Activated CD8-positive, alpha-beta memory T cell treated with anti-CD3 and anti-CD28 coated beads for 1 hour (primary cell): ENCODE data around the gene TTC9.

Source experiments
- DNase-seq, 2 donors: peaks; one replicate each; pipeline ENCODE4 v3.0.0-alpha.2; 2020; ENCODE audit warnings: low read depth in 1 of 2; ENCODE audit errors: extremely low read depth in 1 of 2

The TTC9 gene

DNA sequence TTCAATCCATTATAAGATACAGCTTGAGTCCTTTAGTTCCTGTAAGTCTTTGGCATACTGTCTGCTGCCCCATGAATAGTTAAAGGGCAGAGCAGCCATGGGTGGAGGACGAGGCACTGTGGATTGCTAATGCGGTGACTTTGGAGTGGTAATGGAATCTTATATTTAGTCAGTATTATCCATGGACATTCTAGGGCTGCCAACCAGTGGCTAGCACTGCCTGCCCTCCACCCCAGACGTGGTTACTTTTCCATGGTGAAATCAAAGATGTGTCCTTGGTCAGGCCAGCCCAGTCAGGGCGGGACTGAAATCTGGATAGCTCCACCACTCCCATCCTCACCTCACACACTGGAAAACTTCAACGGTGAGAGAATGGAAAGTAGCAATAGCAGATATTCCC lies 2.3 kb downstream of the TTC9 start:
- DNase-seq = no peak

DNA sequence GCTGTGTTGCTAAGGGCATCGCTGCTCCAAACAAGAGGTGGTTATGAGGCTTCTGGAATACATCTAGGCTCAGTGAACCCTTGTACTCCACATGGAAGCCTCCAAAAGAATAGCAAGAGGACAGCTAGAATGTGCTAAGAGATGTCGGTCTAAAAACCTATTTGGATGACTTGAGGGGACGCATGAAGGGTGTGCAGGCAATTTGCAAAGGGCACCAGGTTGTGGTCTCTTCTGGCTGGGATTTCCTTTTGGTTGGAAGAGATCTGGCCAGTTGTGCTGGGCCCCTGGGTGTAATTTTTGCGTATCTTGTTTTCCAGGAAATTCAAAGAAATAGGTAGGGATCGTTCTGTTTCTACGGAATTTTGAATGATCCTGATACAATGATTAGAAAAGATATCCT lies 4.2 kb downstream of the TTC9 start:
- DNase-seq = no peak

DNA sequence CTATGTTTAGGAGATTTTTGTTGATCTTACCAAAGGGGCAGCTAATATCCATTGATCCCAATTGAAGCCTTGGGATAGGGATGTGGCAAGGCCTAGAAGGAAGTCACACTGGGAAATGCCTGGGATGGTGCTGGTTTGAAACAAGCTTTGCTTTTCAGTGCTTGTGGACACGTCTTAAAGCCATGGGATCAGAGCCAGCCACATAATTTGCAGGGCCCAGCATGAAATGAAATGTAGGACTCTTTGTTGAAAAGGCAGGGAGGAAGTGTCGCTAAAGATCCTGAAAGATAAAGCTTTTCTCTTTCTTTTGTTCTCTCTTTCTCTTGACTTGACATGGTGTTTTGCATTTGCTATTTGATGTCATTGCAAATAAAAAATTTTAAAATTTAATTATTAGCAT lies 5.0 kb downstream of the TTC9 start:
- DNase-seq = no peak

GRCh38 chr14:70648346-70648745 lies 6.6 kb downstream of the TTC9 start:
- DNase-seq = no peak

- DNase-seq = no peak
These were observed 8.1 kb downstream of the TTC9 start for GRCh38 chr14:70649803-70650202.

- no peak for DNase-seq
These were observed 9.8 kb downstream of the TTC9 start for GRCh38 chr14:70651522-70651921.

GRCh38 chr14:70652871-70653270 lies 11.2 kb downstream of the TTC9 start:
- DNase-seq = no peak

DNA sequence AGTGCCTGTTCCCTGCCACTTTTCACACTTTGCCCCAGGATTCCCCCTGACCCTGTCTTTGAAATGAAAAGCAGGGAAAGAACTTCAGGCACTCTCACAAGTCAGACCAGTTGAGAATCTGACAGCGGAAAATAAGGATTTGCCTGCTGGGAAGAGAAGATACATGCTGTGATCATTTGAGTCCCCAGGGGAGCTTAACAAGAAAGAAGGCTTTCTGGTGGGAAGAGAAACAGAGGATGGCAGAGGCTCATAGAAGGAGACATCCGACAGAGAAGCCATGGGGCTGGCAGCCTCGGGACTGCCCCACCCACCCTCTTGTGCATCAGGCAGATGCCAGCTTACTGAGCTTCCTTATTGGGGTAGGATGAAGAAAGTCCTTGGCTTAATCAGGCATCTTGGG lies 11.9 kb downstream of the TTC9 start:
- no peak for DNase-seq

DNA sequence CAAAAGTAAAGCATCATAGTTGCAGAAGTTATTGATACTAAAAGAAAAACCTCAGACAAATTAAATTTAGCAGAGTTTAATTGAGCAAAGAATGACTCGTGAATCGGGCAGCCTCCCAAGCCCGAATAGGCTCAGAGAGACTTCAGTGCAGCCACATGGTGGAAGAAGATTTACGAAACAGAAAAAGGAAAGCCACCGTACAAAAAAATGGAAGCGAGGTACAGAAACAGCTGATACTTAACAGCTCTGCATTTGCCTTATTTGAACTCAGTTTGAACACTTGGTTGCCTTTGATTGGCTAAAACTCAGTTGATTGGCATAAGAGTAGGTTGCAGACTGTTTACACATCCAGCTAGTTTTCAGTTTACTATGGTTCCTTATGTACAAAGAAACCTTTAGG lies 12.9 kb downstream of the TTC9 start:
- DNase-seq = no peak

DNA sequence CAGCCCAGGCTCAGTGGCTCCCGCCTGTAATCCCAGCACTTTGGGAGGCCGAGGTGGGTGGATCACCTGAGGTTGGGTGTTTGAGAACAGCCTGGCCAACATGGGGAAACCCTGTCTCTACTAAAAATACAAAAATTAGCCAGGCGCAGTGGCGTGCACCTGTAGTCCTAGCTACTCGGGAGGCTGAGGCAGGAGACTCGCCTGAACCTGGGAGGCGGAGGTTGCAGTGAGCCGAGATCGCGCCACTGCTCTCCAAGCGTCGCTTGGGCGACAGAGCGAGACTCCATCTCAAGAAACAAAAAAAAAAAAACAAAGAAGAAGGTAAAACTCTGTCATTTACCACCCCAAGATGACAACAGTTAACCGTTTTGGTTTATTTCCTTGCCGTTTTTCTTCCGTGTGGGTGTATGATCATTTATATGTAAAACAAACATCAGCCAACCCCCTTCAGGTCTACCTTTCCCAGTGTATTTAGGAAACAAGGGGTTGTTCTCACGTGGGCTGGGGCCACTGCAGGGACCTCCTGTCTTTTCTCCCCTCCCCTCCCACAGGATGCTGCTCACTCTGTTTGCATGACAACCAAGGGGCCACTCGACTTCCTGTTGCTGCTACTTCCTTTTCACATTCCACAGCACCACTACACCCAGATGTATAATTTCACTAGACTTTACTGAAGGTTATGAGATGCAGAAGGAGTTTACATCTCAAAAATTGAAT lies 13.6 kb downstream of the TTC9 start:
- DNase-seq = peak; percentile 33 to 44

DNA sequence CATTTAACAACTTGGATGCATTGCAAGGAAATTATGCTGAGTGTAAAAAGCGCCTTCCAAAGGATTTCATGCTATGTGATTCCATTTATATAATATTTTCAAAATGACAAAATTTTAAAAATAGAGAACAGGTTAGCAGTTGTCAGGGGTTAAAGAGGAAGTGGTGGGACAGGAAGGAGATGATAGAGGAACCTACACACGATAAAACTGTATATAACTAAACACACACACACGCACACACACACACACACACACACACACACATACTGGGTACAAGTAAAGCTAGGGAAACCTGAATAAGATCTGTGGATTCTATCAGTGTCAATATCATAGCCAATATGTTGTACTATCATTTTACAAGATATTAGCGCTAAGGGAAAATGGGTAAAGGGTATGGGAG lies 17.2 kb downstream of the TTC9 start:
- no peak for DNase-seq

DNA sequence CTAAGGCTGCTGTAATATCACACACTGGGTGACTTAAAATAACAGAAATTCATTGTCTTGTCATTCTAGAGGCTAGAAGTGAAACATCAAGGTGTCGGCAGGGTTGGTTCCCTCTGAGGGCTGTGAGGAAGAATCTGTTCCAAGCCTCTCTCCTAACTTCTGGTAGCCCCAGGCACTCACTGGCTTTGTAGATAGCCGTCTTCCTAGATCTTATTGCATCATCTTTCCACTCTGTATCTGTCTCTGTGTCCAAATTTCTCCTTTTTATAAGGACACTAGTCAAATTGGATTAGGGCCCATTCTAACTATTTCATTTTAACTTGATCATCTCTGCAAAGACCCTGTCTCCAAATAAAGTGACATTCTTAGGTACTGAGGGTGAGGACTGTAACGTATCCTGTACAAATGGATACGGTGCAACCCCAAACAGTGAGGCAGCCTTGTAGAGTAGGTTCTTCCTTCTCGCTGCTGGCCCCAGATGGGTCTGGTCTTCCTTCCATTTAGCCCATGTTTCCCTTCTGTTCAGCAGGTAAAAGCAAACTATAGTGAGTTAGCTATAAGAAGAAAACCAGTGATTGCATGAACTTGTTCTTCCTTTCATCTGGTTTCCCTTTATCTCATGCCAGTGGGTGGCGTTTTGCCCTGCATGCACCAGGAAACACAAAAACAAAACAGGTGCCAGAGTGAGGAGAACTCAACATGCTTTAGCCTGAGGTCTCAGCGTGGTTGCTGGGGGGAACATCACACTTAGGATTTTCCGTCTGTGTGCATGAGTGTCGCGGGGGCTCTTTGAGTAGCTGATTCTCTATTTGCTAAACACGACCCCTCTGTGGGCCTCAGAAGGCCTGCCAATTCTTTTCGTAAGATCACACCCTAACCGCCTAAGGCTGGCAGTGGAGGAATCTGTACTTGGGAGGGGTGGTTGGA lies 19.5 kb downstream of the TTC9 start:
- DNase-seq = peak in 1 of 2 donors; percentile 21

GRCh38 chr14:70662080-70662479 lies 20.4 kb downstream of the TTC9 start:
- DNase-seq = no peak

GRCh38 chr14:70662816-70663215 lies 21.1 kb downstream of the TTC9 start:
- no peak for DNase-seq

- DNase-seq = no peak
These were observed 22.0 kb downstream of the TTC9 start for GRCh38 chr14:70663707-70664179.

- DNase-seq = no peak
These were observed 23.2 kb downstream of the TTC9 start for GRCh38 chr14:70664698-70665447.

DNA sequence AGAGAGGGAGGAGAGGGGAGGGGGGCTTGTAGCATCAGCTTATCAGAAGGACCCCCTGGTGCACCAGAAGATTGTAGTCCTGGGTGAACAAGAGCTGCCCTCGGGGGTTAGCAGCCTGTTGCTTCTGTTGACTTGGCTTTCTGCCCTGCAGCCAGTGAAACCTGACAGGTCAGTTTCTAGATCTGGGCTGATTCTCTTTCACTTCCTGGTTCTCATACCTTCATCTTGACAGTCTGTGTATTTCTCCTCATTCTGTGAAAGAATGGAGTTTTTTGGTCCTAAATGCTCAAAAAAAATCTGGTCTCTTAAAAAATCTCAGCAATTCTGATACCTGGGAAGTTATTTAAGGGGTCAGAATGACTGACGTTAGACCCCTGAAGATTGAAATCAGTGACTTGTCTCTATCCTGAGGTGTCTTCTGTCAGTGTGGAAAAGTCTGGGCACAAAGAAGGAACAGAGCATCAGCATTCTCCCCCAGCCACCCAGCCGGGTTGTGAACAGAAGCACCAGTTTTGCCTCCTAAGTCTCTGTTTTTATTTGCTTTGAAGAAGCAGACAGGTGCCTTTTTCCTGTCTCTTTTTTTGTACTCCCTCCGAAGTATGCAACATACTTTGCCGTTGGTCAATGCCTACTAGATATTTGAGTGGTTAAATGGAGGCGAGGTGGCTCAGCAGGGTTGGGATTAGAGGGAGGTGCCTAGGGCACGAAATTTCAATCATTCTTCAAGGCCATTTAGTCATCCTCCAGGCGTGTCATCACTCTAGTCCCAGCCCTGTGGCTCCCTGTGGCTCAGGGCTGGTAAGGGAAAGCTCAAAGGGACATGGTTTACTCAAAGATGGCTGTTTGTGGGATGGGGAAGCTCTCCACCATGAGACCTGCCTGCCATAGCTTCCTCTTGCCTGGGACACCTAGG lies 24.0 kb downstream of the TTC9 start:
- DNase-seq = no peak

- DNase-seq = no peak
These were observed 24.6 kb downstream of the TTC9 start for GRCh38 chr14:70666361-70666686.

DNA sequence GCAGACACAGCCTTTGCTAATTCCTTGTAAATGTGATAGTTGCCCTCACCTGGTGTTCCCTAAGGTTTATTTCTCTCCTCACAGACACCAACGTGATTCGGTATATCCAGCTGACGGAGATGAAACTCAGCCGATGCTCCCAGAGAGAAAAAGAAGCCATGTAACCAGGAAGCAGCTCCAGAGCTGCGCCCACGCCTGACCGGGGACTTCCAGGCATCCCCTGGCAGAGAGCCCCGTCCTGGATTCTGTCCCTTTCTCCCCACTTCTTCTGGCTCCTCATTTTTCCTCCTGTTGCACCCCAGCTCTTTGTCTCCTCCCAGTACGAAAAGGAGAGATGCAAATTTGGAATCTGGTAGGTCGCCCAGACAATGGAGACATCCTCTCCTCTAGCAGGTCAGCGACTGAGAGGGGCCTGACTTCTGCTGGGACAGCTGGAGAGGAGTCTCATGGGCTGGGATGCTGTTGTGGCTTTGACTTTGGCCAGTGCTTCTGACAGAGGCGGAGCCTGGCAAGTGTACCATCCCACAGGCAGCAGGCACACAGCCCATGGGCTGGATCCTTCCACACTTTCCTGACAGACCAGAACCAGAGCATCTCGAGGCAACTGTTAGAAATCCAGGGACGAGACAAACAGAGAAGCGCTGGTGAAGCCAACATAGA lies 29.4 kb downstream of the TTC9 start:
- DNase-seq = no peak
